KMS-11 (cell line): ENCODE measurements around the gene CERS6.

Experiments used
- H2AFZ ChIP-seq: fragments of 200-600 bp; sonication (generic); 2 replicates; pipeline ENCODE4 v1.6.1; 2016; ENCODE audit warnings: antibody characterized with exemption, mixed run types, low read depth
- H3K27ac ChIP-seq: fragments of 200-600 bp; sonication (generic); 2 replicates; pipeline ENCODE4 v1.6.1; 2016; ENCODE audit warnings: mild to moderate bottlenecking, mixed run types
- H3K27me3 ChIP-seq: fragments of 200-600 bp; sonication (generic); 2 replicates; pipeline ENCODE4 v1.6.1; 2017; ENCODE audit warnings: mild to moderate bottlenecking, low read depth, mixed run types, moderate library complexity; ENCODE audit not compliant: insufficient read depth
- H3K36me3 ChIP-seq: fragments of 200-600 bp; sonication (generic); 2 replicates; pipeline ENCODE4 v1.6.1; 2017; ENCODE audit warnings: mild to moderate bottlenecking, mixed run types; ENCODE audit not compliant: insufficient read depth
- H3K4me1 ChIP-seq: fragments of 200-600 bp; sonication (generic); 2 replicates; pipeline ENCODE4 v1.6.1; 2016; ENCODE audit warnings: mild to moderate bottlenecking, low read depth, mixed run types; ENCODE audit not compliant: poor library complexity, severe bottlenecking
- H3K4me2 ChIP-seq: fragments of 200-600 bp; sonication (generic); 2 replicates; pipeline ENCODE4 v1.7.0; 2016; ENCODE audit warnings: mild to moderate bottlenecking, mixed run types
- H3K4me3 ChIP-seq: fragments of 200-600 bp; sonication (generic); IDR thresholded peaks from 2 replicates; pipeline ENCODE4 v1.6.1; 2017; ENCODE audit warnings: low read depth, low read length, mixed read lengths; ENCODE audit not compliant: insufficient read depth
- H3K79me2 ChIP-seq: fragments of 200-600 bp; sonication (generic); 2 replicates; pipeline ENCODE4 v1.6.1; 2016; ENCODE audit warnings: low read depth, mixed run types; ENCODE audit not compliant: insufficient read depth
- H3K9ac ChIP-seq: fragments of 200-600 bp; sonication (generic); 2 replicates; pipeline ENCODE4 v1.6.1; 2016; ENCODE audit warnings: mild to moderate bottlenecking, mixed run types
- H4K20me1 ChIP-seq: fragments of 200-600 bp; sonication (generic); 2 replicates; pipeline ENCODE4 v1.6.1; 2016; ENCODE audit warnings: mild to moderate bottlenecking, mixed run types; ENCODE audit not compliant: insufficient read depth
- CTCF ChIP-seq: fragments of 200-600 bp; sonication (generic); conservative IDR thresholded peaks from 2 replicates; pipeline ENCODE4 v1.6.1; 2017; ENCODE audit warnings: low read depth, mild to moderate bottlenecking, antibody characterized with exemption, low read length, moderate library complexity, mixed read lengths

CERS6 gene

GRCh38 chr2:168679741-168680310 is 223.8 kb downstream of the CERS6 start:
- H3K79me2 ChIP-seq: no peaks in the 10 kb centered on the region
- no peak overlapping the region for H3K27ac ChIP-seq
- H4K20me1 ChIP-seq: no peaks in the 10 kb centered on the region
- TF ChIP-seq CTCF: no peak
- no peaks in the 10 kb centered on the region for H3K4me1 ChIP-seq
- no peak overlapping the region for H3K4me3 ChIP-seq
- H3K4me2 ChIP-seq: no peak overlapping the region
- no peak overlapping the region for H2AFZ ChIP-seq
- no peak overlapping the region for H3K9ac ChIP-seq
- no peaks in the 10 kb centered on the region for H3K36me3 ChIP-seq
- no peaks in the 10 kb centered on the region for H3K27me3 ChIP-seq

GRCh38 chr2:168683996-168684395 is 227.9 kb downstream of the CERS6 start:
- no peak overlapping the region for H3K9ac ChIP-seq
- H3K79me2 ChIP-seq: no peaks in the 10 kb centered on the region
- H3K27me3 ChIP-seq: no peaks in the 10 kb centered on the region
- H3K27ac ChIP-seq: no peak overlapping the region
- no peak overlapping the region for H2AFZ ChIP-seq
- H3K4me1 ChIP-seq: no peaks in the 10 kb centered on the region
- H4K20me1 ChIP-seq: no peaks in the 10 kb centered on the region
- H3K36me3 ChIP-seq: no peaks in the 10 kb centered on the region
- no peak overlapping the region for H3K4me2 ChIP-seq
- no peak overlapping the region for H3K4me3 ChIP-seq
- TF ChIP-seq CTCF: no peak

GRCh38 chr2:168684921-168685599 is 229.0 kb downstream of the CERS6 start:
- Histone ChIP-seq H3K36me3 (no peaks in the 10 kb centered on the region), H3K4me1 (no peaks in the 10 kb centered on the region), H3K27me3 (no peaks in the 10 kb centered on the region), H4K20me1 (no peaks in the 10 kb centered on the region), H3K27ac (no peak overlapping the region), H3K9ac (no peak overlapping the region), H2AFZ (no peak overlapping the region), H3K4me3 (no peak overlapping the region), H3K79me2 (no peaks in the 10 kb centered on the region), H3K4me2 (no peak overlapping the region)
- no peak for TF ChIP-seq CTCF

GRCh38 chr2:168685600-168686451 is 229.8 kb downstream of the CERS6 start:
- Histone ChIP-seq H3K27ac (no peak overlapping the region), H3K79me2 (no peaks in the 10 kb centered on the region), H2AFZ (no peak overlapping the region), H4K20me1 (no peaks in the 10 kb centered on the region), H3K4me1 (no peaks in the 10 kb centered on the region), H3K36me3 (no peaks in the 10 kb centered on the region), H3K4me3 (no peak overlapping the region), H3K4me2 (no peak overlapping the region), H3K27me3 (no peaks in the 10 kb centered on the region), H3K9ac (no peak overlapping the region)
- TF ChIP-seq CTCF: no peak
